Activated T-cell treated with anti-CD3 and anti-CD28 coated beads, Interleukin-2, amount 50 U/mL, for 72 hours (primary cell): ENCODE data around the gene HEXIM1. TPM values are rescaled to one million over a fixed set of nuclear protein-coding genes. Genes with fewer than 3 reads are reported as not detected.
A peak's percentile ranks its signal among the peaks of the same experiment; 100 is the strongest.
"Not testable (repeated sequence)": the region's sequence is repeated elsewhere in the genome, so short reads cannot be mapped to it uniquely, and the experiment has no call there.

Experiments
- ATAC-seq, 2 donors: fragments of 150-1000 bp; cut with Tn5 transposase; replicated peaks in 1 of 2; 2 replicates each; pipeline ENCODE4 v1.10.0; 2021; ENCODE audit warnings: moderate library complexity in 2 of 2, mild to moderate bottlenecking in 1 of 2
- DNase-seq, 2 donors: peaks; one replicate each; pipeline ENCODE4 v3.0.0; 2021 to 2022; ENCODE audit warnings: mixed read lengths in 1 of 2
- H3K27ac Mint-ChIP-seq: one replicate; pipeline ENCODE4 v1.8.0; 2022; ENCODE audit warnings: mild to moderate bottlenecking, moderate library complexity, mixed read lengths
- H3K27me3 Mint-ChIP-seq: one replicate; pipeline ENCODE4 v1.8.0; 2022; ENCODE audit warnings: low read depth, mixed read lengths
- H3K36me3 Mint-ChIP-seq, 2 donors: one replicate each; pipeline ENCODE4 v1.8.0; 2022; ENCODE audit warnings: mixed read lengths in 2 of 2, mild to moderate bottlenecking in 1 of 2; ENCODE audit not compliant: insufficient read depth in 2 of 2
- H3K4me1 Mint-ChIP-seq: one replicate; pipeline ENCODE4 v1.8.0; 2022; ENCODE audit warnings: low read depth, mixed read lengths
- H3K4me3 Mint-ChIP-seq, 2 donors: one replicate each; pipeline ENCODE4 v1.8.0; 2022; ENCODE audit warnings: mild to moderate bottlenecking in 2 of 2, mixed read lengths in 2 of 2, moderate library complexity in 2 of 2
- H3K9me3 Mint-ChIP-seq, 2 donors: one replicate each; pipeline ENCODE4 v1.8.0; 2022; ENCODE audit warnings: mixed read lengths in 2 of 2
- total RNA-seq, 2 donors: library from RNA; stranded (reverse); gene quantifications; one replicate each; pipeline ENCODE4 v1.2.3, GENCODE V29; 2022

The HEXIM1 gene
- total RNA-seq, 2 donors from 2014 or later = 58.0 to 63.3 TPM

DNA sequence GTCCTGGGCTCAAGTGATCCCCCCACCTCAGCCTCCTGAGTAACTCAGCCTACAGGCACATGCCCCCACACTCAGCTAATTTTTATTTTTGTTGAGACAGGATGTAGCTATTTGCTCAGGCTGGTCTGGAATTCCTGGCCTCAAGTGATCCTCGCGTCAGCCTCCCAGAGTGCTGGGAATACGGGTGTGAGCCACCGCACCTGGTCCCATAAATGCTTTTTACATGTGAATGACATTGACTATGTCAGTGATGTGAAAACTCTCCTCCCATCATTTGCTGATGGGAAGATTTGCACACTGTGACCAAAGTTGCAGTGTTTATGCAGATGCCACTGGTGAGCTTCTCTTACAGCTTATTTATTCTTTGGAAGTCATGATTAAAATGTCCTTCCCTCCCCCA lies 30.9 kb upstream of the HEXIM1 start:
- ATAC-seq = no peak
- H3K9me3 Mint-ChIP-seq = no peaks in the 10 kb centered on the region
- H3K36me3 Mint-ChIP-seq = no peaks in the 10 kb centered on the region
- H3K27me3 Mint-ChIP-seq = peaks cover 5% of the 10 kb centered on the region
- no peak overlapping the region for H3K27ac Mint-ChIP-seq
- H3K4me3 Mint-ChIP-seq = no peak overlapping the region
- H3K4me1 Mint-ChIP-seq = no peaks in the 10 kb centered on the region
- no peak for DNase-seq

DNA sequence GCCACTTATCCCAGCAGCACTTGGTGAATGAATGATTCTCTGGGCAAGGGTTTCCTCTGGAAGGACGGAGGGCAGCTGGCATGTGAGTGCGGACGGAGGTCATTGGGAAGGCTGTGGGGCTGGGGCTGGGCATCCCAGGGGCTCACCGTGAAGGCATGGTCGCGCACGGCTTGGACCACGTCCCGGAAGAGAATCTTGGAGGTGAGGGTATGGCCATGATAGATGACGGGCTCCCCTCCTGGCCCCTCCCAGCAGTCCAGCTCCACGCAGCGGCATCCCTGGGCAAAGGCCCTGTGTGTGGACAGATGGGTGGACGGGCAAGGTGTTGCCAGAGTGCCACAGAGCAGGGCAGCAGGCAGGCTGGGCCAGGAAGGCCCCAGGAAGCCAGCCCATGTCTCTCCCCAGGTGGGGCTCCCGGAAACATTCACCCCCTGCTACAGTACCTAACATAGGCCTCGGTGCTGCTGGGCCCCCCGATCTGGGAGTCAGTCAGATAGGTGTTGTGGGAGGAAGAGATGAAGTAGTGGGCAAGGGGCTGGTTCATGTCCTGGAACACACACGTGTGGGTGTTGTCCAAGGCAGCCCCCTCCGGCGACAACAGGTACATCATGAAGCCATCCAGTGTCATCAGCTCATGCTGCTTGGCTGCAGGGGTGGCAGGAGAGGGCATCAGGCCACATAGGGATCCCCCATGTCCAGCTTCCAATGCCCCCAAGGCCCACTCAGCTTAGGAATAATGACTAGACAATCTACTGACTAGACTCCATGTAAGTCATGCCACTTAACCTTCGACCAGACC lies 30.2 kb upstream of the HEXIM1 start:
- Mint-ChIP-seq H3K36me3 (no peaks in the 10 kb centered on the region), H3K27me3 (peaks cover 5% of the 10 kb centered on the region), H3K27ac (no peak overlapping the region), H3K9me3 (no peaks in the 10 kb centered on the region), H3K4me1 (no peaks in the 10 kb centered on the region), H3K4me3 (no peak overlapping the region)
- ATAC-seq (no peak), DNase-seq (no peak)

GRCh38 chr17:45118691-45119090 lies 29.6 kb upstream of the HEXIM1 start:
- Mint-ChIP-seq H3K4me3 (no peak overlapping the region), H3K4me1 (no peaks in the 10 kb centered on the region), H3K9me3 (no peaks in the 10 kb centered on the region), H3K27me3 (peaks cover 5% of the 10 kb centered on the region), H3K36me3 (no peaks in the 10 kb centered on the region), H3K27ac (no peak overlapping the region)
- no peak for ATAC-seq
- DNase-seq = no peak

DNA sequence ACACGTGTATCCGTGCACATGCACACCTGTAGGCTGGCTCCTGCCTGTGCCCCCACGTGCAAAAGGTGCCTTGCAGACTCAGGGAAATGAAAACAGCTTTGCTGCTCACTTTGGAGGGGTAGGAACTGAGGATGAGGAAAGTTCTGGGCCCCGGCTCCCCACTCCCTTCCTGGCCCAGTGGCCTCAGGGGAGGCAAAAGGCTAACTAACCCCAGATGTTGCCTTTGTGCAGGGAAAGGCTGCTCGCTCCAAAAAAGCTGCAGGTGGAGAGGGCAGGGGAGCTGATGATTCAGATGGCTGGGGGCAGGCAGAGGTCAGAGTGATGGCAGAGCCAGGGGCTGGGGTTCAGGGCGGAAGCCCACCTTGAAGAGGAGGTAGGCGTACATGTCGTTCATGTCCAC lies 28.3 kb upstream of the HEXIM1 start:
- Mint-ChIP-seq H3K4me1 (no peaks in the 10 kb centered on the region), H3K9me3 (no peaks in the 10 kb centered on the region), H3K36me3 (no peaks in the 10 kb centered on the region), H3K27ac (no peak overlapping the region), H3K27me3 (peaks cover 5% of the 10 kb centered on the region), H3K4me3 (no peak overlapping the region)
- no peak for ATAC-seq
- no peak for DNase-seq

DNA sequence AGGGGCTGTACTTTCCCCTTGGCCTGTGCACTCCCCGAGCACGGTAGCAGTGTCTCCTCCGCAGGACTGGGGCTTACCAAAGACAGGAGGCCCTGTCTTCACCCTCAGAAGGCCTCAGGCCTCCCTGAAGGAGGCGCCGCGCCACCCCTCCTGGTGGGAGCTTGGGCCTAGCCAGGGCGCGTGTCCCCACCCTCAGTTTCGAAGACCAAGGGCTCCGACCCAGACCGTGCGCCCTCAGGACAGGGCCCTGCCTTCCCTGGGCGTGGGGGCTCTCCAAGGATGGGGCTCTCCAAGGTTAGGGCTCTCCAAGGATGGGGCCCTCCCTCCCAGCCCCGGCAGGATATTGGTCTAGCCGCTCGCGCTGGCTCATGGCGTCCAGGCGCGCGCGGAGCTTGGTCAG lies 27.7 kb upstream of the HEXIM1 start:
- no peak for ATAC-seq
- Mint-ChIP-seq H3K4me1 (no peaks in the 10 kb centered on the region), H3K27me3 (peaks cover 5% of the 10 kb centered on the region), H3K4me3 (no peak overlapping the region), H3K27ac (no peak overlapping the region), H3K36me3 (no peaks in the 10 kb centered on the region), H3K9me3 (no peaks in the 10 kb centered on the region)
- no peak for DNase-seq

GRCh38 chr17:45121055-45121454 lies 27.2 kb upstream of the HEXIM1 start:
- no peaks in the 10 kb centered on the region for H3K9me3 Mint-ChIP-seq
- ATAC-seq = no peak

DNA sequence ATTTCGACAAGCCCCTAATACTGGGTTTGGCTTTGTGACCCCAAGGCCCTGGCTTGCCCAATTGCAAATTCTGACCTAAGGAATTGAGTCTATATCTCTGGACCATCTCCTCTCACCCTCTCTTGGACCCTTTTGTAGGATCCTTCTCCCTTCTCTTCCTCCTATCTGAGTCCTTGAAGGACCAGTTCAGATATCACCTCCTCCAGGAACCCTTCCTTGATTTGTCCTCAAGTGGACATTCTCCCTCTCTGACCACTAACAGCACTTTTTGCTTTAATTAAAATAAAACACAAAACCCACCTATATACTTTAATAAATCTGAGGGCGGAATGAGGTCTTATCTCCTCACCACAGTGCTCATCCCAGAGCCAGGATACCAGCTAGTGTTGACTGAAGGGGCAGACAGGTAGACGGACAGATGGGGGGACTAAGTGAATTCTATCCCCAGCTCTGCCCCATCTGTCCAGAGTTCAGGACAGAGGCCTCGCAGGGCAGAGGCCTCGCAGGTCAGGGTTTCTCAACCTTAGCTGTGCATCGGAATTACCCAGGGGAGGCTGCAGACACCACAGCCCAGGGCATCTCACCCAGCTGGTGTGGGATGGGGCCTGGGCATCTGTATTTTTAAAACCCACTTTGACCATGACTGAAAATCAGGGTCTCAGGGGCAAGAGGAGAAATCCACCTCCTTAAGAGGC lies 25.1 kb upstream of the HEXIM1 start:
- Mint-ChIP-seq H3K9me3 (no peaks in the 10 kb centered on the region), H3K4me1 (no peaks in the 10 kb centered on the region), H3K27me3 (no peaks in the 10 kb centered on the region), H3K27ac (no peak overlapping the region), H3K36me3 (no peaks in the 10 kb centered on the region), H3K4me3 (no peak overlapping the region)
- no peak for DNase-seq
- no peak for ATAC-seq

More at GRCh38 chr17:45121055-45121454, 27.2 kb upstream of the HEXIM1 start:
- Mint-ChIP-seq H3K36me3 (no peaks in the 10 kb centered on the region), H3K4me3 (no peak overlapping the region), H3K27ac (no peak overlapping the region), H3K4me1 (no peaks in the 10 kb centered on the region), H3K27me3 (no peaks in the 10 kb centered on the region)
- DNase-seq = no peak

DNA sequence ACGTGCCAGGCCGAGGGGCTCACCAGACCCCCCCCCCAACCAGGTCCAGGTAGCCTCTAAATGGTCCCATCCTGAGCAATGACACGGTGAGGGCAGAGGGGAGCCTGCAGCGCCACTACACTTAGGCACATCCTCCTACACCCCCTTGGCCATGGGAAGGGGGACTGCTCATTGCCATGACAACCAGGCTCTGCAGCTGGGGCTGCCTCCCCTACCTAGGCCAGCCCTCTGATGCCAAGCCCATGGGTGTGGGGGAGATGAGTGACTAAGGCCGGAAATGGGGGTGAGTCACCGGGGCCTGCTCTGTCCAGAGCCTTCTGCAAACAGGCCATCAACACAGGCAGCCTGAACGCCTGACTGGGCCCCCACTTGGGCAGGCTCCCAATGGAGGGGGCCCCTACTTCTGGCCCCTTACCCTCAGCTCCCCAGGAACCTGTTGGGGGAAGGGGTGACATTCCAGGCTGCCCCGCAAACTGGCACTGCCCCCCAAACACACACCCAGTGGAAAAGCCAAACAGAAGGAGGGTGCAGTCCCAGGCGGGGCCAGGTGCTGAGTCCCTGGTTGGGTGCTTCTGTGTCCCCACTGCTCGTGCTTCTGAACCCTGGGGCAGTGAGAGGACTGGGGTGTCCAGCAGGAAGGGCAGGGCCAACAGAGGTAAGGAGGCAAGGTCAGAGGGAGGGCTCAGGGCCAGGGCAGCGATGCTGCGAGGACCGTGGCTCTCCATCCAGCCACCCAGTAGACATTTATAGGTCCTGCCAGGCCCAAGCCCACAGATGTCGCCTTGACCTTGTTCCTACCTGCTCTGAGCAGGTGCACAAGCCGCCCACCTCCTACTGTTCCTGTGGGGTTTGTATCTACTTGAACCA lies 24.1 kb upstream of the HEXIM1 start:
- no peaks in the 10 kb centered on the region for H3K27me3 Mint-ChIP-seq
- no peaks in the 10 kb centered on the region for H3K9me3 Mint-ChIP-seq
- peak; percentile 36 to 51 for DNase-seq
- H3K36me3 Mint-ChIP-seq = no peaks in the 10 kb centered on the region
- no peak overlapping the region for H3K27ac Mint-ChIP-seq
- peak; percentile 83 to 90 for ATAC-seq
- no peaks in the 10 kb centered on the region for H3K4me1 Mint-ChIP-seq
- no peak overlapping the region for H3K4me3 Mint-ChIP-seq

GRCh38 chr17:45124797-45125122 lies 23.5 kb upstream of the HEXIM1 start:
- not testable (repeated sequence) for H3K4me1 Mint-ChIP-seq, H3K4me3 Mint-ChIP-seq, H3K27me3 Mint-ChIP-seq, H3K36me3 Mint-ChIP-seq, ATAC-seq, DNase-seq, H3K9me3 Mint-ChIP-seq, H3K27ac Mint-ChIP-seq

DNA sequence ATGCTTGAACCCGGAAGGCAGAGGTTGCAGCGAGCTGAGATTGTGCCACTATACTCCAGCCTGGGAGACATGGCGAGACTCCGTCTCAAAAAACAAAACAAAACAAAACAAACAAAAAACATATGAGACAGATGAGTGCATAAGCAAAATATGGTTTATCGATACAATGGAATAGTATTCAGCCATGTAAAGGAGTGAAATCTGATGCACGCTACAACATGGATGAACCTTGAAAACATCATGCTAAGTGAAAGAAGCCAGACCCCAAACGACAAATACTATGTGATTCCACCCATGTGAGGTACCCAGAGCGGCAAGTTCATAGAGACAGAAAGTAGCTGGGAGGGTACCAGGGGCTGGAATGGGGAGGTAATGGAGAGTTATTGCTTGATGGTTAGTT lies 22.8 kb upstream of the HEXIM1 start:
- Mint-ChIP-seq H3K27ac (no peak overlapping the region), H3K36me3 (no peaks in the 10 kb centered on the region), H3K4me1 (no peaks in the 10 kb centered on the region), H3K27me3 (no peaks in the 10 kb centered on the region), H3K9me3 (no peaks in the 10 kb centered on the region), H3K4me3 (no peak overlapping the region)
- no peak for DNase-seq
- ATAC-seq = no peak

DNA sequence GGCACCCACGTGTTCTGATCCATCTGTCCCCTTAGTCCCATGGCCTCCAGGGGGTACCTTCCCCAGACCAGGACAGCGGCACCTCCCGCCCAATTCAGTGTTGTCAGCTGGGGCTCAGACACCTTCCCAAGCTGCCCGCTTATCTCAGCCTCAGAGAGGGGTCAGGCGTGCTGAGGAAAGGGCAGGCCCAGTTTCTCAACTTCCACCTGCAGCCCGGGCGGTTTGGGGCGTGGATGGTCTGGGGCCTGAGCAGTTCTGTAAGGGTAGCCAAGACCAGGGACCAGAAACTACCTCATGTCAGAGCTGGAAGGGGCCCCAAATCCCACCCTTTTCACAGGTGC lies 21.1 kb upstream of the HEXIM1 start:
- H3K9me3 Mint-ChIP-seq = no peaks in the 10 kb centered on the region
- H3K4me3 Mint-ChIP-seq = no peak overlapping the region
- no peak for DNase-seq
- ATAC-seq = no peak
- H3K27me3 Mint-ChIP-seq = peaks cover 8% of the 10 kb centered on the region
- no peaks in the 10 kb centered on the region for H3K4me1 Mint-ChIP-seq
- H3K27ac Mint-ChIP-seq = no peak overlapping the region
- H3K36me3 Mint-ChIP-seq = no peaks in the 10 kb centered on the region

DNA sequence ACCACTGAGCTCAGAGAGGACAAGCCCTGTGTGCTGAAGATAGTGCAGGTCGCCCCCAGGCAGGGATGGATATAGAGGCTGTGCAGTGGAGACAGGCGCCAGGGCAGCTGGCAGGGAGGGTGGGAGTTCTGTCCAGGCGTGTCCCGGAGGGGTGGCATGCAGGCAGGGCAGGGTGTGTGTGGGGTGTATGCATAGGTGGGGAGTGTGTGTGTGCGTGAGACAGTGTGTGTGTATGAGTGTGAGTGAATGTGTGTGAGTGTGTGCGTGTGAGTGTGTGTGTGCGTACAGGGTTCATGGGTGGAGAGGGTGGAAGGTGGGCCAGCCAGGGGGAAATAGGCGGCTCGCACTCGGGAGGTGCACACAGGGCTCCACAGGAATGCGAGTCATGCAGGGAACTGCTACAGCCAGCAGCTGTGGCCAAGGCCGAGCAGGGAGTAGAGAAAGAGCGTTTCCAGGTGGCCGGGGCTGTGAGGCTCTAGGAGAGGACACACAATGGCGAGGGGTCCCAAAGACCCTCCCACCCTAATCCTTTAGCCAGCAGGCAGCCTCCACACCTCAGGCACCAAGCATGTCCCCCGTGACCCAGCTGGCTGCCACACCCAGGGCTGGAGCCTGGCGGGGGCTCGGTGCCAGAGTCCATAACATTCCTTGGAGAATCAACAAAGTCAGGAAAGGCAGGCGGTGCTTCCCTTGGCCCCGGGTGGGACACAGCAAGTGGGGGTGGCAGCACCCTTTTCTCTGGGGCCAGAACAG lies 20.6 kb upstream of the HEXIM1 start:
- no peaks in the 10 kb centered on the region for H3K36me3 Mint-ChIP-seq
- no peak overlapping the region for H3K4me3 Mint-ChIP-seq
- H3K4me1 Mint-ChIP-seq = no peaks in the 10 kb centered on the region
- peaks cover 8% of the 10 kb centered on the region for H3K27me3 Mint-ChIP-seq
- H3K9me3 Mint-ChIP-seq = no peaks in the 10 kb centered on the region
- H3K27ac Mint-ChIP-seq = no peak overlapping the region
- ATAC-seq (no peak), DNase-seq (no peak)

DNA sequence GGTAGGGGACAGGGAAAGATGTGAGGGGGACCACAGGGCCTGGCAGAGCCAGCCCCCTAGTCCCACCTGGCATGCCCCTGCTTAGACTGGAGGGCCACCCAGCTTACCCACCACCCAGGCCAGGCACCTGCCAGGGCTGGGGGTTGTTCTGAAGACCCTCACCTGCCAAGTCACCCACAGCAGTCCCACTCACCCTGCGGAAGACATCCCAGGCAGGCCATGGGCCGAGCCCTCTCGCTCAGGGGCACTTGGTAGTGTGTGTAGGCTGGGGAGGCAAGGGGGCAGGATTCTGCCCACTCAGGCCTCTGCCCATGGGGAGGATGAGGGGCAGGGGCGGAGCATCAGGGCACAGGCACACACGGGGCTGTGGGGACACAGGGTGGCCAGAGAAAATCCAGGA lies 19.9 kb upstream of the HEXIM1 start:
- H3K9me3 Mint-ChIP-seq = no peaks in the 10 kb centered on the region
- H3K4me1 Mint-ChIP-seq = no peaks in the 10 kb centered on the region
- no peak overlapping the region for H3K27ac Mint-ChIP-seq
- no peaks in the 10 kb centered on the region for H3K36me3 Mint-ChIP-seq
- H3K4me3 Mint-ChIP-seq = no peak overlapping the region
- peaks cover 8% of the 10 kb centered on the region for H3K27me3 Mint-ChIP-seq
- ATAC-seq (no peak), DNase-seq (no peak)
